ENCODE data around the gene TSPAN6. TPM values are rescaled to one million over a fixed set of nuclear protein-coding genes. Genes with fewer than 3 reads are reported as not detected.
A peak's percentile ranks its signal among the peaks of the same experiment; 100 is the strongest.

Gene TSPAN6
- total RNA-seq, 1 donor from 2014 or later: 16.6 TPM

- no peak for DNase-seq (ENCODE audit: low read depth)
- H3K36me3 ChIP-seq (ENCODE audit: control insufficient read depth, insufficient read depth, low read length): no peaks in the 10 kb centered on the region
- no peak for TF ChIP-seq CTCF (IDR thresholded peaks at IDR 0.05; ENCODE audit: insufficient read depth, low read length, severe bottlenecking)
- no peak overlapping the region for H3K4me3 ChIP-seq (ENCODE audit: low read depth, low read length)
- FAIRE-seq: no peak
- no peaks in the 10 kb centered on the region for H3K27me3 ChIP-seq (ENCODE audit: control insufficient read depth, insufficient read depth, low read length)
Measured at GRCh38 chrX:100609591-100609990, 27.0 kb downstream of the TSPAN6 start.

DNA sequence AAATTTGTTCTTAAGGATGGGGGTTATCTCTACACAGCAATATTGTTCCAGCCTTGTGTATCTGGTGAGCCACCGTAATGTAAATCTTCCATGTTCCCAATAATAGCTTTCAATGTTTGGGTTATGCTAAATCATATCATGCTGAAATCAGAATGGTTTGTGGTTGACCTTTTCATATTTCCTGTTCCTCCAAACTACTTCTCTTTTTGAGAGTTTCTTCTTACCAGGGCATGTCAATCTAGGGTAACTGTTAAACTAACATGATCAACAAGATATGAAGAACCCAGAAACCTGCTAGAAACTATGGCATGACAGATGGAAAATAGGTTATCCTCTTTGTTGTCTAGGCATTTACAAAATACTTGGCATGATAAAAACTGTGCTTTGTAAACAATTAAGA is 29.9 kb downstream of the TSPAN6 start:
- Histone ChIP-seq H3K27me3 (ENCODE audit: control insufficient read depth, insufficient read depth, low read length) (no peaks in the 10 kb centered on the region), H3K36me3 (ENCODE audit: control insufficient read depth, insufficient read depth, low read length) (no peaks in the 10 kb centered on the region), H3K4me3 (ENCODE audit: low read depth, low read length) (no peak overlapping the region)
- TF ChIP-seq CTCF (IDR thresholded peaks at IDR 0.05; ENCODE audit: insufficient read depth, low read length, severe bottlenecking): no peak
- DNase-seq (ENCODE audit: low read depth) (no peak), FAIRE-seq (no peak)

DNA sequence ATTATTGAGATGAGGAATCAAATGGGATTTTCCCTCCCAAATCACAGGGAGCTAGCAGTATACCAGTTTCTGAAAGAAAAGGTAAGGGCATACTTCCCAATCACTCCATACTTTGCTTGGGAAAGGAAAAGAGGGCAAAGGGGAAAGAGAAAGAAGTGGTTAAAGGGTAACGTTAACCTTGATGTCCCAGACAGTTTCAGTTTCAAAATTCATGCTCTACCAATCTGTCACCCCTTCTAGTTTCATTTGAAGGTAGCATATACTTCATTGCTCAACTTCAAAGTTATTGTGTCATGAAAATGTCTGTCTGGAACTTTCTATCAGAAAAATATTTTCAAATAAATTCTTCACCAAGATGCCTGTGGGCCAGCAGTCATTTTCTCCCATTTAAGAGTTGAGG is 35.8 kb downstream of the TSPAN6 start:
- no peak overlapping the region for H3K4me3 ChIP-seq (ENCODE audit: low read depth, low read length)
- H3K36me3 ChIP-seq (ENCODE audit: control insufficient read depth, insufficient read depth, low read length): no peaks in the 10 kb centered on the region
- no peaks in the 10 kb centered on the region for H3K27me3 ChIP-seq (ENCODE audit: control insufficient read depth, insufficient read depth, low read length)
- no peak for TF ChIP-seq CTCF (IDR thresholded peaks at IDR 0.05; ENCODE audit: insufficient read depth, low read length, severe bottlenecking)
- DNase-seq (ENCODE audit: low read depth) (no peak), FAIRE-seq (no peak)

GRCh38 chrX:100600340-100600739 is 36.3 kb downstream of the TSPAN6 start:
- TF ChIP-seq CTCF (IDR thresholded peaks at IDR 0.05; ENCODE audit: insufficient read depth, low read length, severe bottlenecking): no peak
- no peaks in the 10 kb centered on the region for H3K27me3 ChIP-seq (ENCODE audit: control insufficient read depth, insufficient read depth, low read length)
- DNase-seq (ENCODE audit: low read depth) (peak; percentile 1), FAIRE-seq (no peak)
- H3K36me3 ChIP-seq (ENCODE audit: control insufficient read depth, insufficient read depth, low read length): no peaks in the 10 kb centered on the region
- no peak overlapping the region for H3K4me3 ChIP-seq (ENCODE audit: low read depth, low read length)

- no peaks in the 10 kb centered on the region for H3K36me3 ChIP-seq (ENCODE audit: control insufficient read depth, insufficient read depth, low read length)
- DNase-seq (ENCODE audit: low read depth) (no peak), FAIRE-seq (no peak)
- H3K27me3 ChIP-seq (ENCODE audit: control insufficient read depth, insufficient read depth, low read length): no peaks in the 10 kb centered on the region
- no peak for TF ChIP-seq CTCF (IDR thresholded peaks at IDR 0.05; ENCODE audit: insufficient read depth, low read length, severe bottlenecking)
- H3K4me3 ChIP-seq (ENCODE audit: low read depth, low read length): no peak overlapping the region
Measured at GRCh38 chrX:100599456-100599855, 37.1 kb downstream of the TSPAN6 start.

GRCh38 chrX:100596601-100597000 is 40.0 kb downstream of the TSPAN6 start:
- FAIRE-seq (no peak), DNase-seq (ENCODE audit: low read depth) (no peak)
- no peaks in the 10 kb centered on the region for H3K36me3 ChIP-seq (ENCODE audit: control insufficient read depth, insufficient read depth, low read length)
- no peak for TF ChIP-seq CTCF (IDR thresholded peaks at IDR 0.05; ENCODE audit: insufficient read depth, low read length, severe bottlenecking)
- no peaks in the 10 kb centered on the region for H3K27me3 ChIP-seq (ENCODE audit: control insufficient read depth, insufficient read depth, low read length)
- no peak overlapping the region for H3K4me3 ChIP-seq (ENCODE audit: low read depth, low read length)

Measured in bronchial epithelial cell (primary cell).